Immature natural killer cell (primary cell): ENCODE measurements around the gene TTC9. TPM values are rescaled to one million over a fixed set of nuclear protein-coding genes. Genes with fewer than 3 reads are reported as not detected.
A peak's percentile ranks its signal among the peaks of the same experiment; 100 is the strongest.

ENCODE experiments used
- DNase-seq, 3 donors: peaks; one replicate each; pipeline ENCODE4 v3.0.0; 2022; ENCODE audit warnings: mixed read lengths in 1 of 3
- H3K27ac Mint-ChIP-seq, 6 donors: one replicate each; pipeline ENCODE4 v1.8.0; 2020; ENCODE audit warnings: mixed read lengths in 6 of 6, mild to moderate bottlenecking in 5 of 6, inconsistent platforms in 4 of 6, moderate library complexity in 3 of 6
- H3K27me3 Mint-ChIP-seq, 3 donors: one replicate each; pipeline ENCODE4 v1.8.0; 2020 to 2021; ENCODE audit warnings: low read depth in 3 of 3, mild to moderate bottlenecking in 3 of 3, mixed read lengths in 3 of 3, moderate library complexity in 3 of 3, inconsistent platforms in 1 of 3
- H3K36me3 Mint-ChIP-seq, 3 donors: one replicate each; pipeline ENCODE4 v1.8.0; 2020; ENCODE audit warnings: mixed read lengths in 3 of 3, inconsistent platforms in 2 of 3, mild to moderate bottlenecking in 2 of 3
- H3K4me1 Mint-ChIP-seq, 2 donors: one replicate each; pipeline ENCODE4 v1.8.0; 2020; ENCODE audit warnings: inconsistent platforms in 2 of 2, mild to moderate bottlenecking in 2 of 2, mixed read lengths in 2 of 2, moderate library complexity in 1 of 2
- H3K4me3 Mint-ChIP-seq, 5 donors: one replicate each; pipeline ENCODE4 v1.8.0; 2020; ENCODE audit warnings: mild to moderate bottlenecking in 5 of 5, mixed read lengths in 5 of 5, inconsistent platforms in 3 of 5, moderate library complexity in 3 of 5
- H3K9me3 Mint-ChIP-seq, 6 donors: one replicate each; pipeline ENCODE4 v1.8.0; 2020; ENCODE audit warnings: mild to moderate bottlenecking in 6 of 6, mixed read lengths in 6 of 6, inconsistent platforms in 4 of 6, moderate library complexity in 3 of 6
- polyA plus RNA-seq, 3 donors: library from polyadenylated mRNA; unstranded; fragments of 300-500 nt; fragmentation: Illumina TruSeq; gene quantifications; one replicate each; pipeline ENCODE4 v1.2.3, GENCODE V29; 2021

The TTC9 gene
- polyA plus RNA-seq, 3 donors from 2014 or later = 0.98 to 1.4 (median 1.3) TPM

- no peak for DNase-seq
- Mint-ChIP-seq H3K27ac (peak overlapping the region in 2 of 6 donors; percentile 1 to 43), H3K9me3 (no peaks in the 10 kb centered on the region), H3K27me3 (peaks cover 0 to 3% (median 2%) of the 10 kb centered on the region in 3 donors), H3K36me3 (peaks cover 0 to 4% (median 0%) of the 10 kb centered on the region in 3 donors), H3K4me1 (peaks cover 29 to 40% of the 10 kb centered on the region in 2 donors), H3K4me3 (no peak overlapping the region)
Observed at GRCh38 chr14:70652871-70653270, 11.2 kb downstream of the TTC9 start.

- Mint-ChIP-seq H3K27me3 (peaks cover 0 to 3% (median 2%) of the 10 kb centered on the region in 3 donors), H3K9me3 (no peaks in the 10 kb centered on the region), H3K27ac (peak overlapping the region in 3 of 6 donors; percentile 1 to 43 (median 19)), H3K4me3 (peak overlapping the region in 1 of 5 donors; percentile 22), H3K4me1 (peaks cover 36 to 46% of the 10 kb centered on the region in 2 donors), H3K36me3 (peaks cover 0 to 4% (median 0%) of the 10 kb centered on the region in 3 donors)
- DNase-seq = no peak
Observed at GRCh38 chr14:70653662-70654061, 11.9 kb downstream of the TTC9 start.

GRCh38 chr14:70654632-70655031 lies 12.9 kb downstream of the TTC9 start:
- Mint-ChIP-seq H3K36me3 (peaks cover 0 to 4% (median 0%) of the 10 kb centered on the region in 3 donors), H3K27me3 (peaks cover 0 to 3% (median 2%) of the 10 kb centered on the region in 3 donors), H3K4me3 (peak overlapping the region; percentile 79 to 94 (median 83)), H3K4me1 (peaks cover 46 to 56% of the 10 kb centered on the region in 2 donors), H3K9me3 (no peaks in the 10 kb centered on the region), H3K27ac (peak overlapping the region in 5 of 6 donors; percentile 37 to 91 (median 84))
- DNase-seq = no peak

- peak; percentile 40 to 47 (median 43) for DNase-seq
- Mint-ChIP-seq H3K36me3 (peaks cover 0 to 4% (median 0%) of the 10 kb centered on the region in 3 donors), H3K4me1 (peaks cover 52 to 62% of the 10 kb centered on the region in 2 donors), H3K27ac (peak overlapping the region; percentile 84 to 91 (median 88)), H3K27me3 (peaks cover 0 to 2% (median 0%) of the 10 kb centered on the region in 3 donors), H3K4me3 (peak overlapping the region; percentile 79 to 94 (median 83)), H3K9me3 (no peaks in the 10 kb centered on the region)
Observed at GRCh38 chr14:70655110-70655826, 13.6 kb downstream of the TTC9 start.

GRCh38 chr14:70658899-70659298 lies 17.2 kb downstream of the TTC9 start:
- H3K4me1 Mint-ChIP-seq = peaks cover 52 to 77% of the 10 kb centered on the region in 2 donors
- H3K4me3 Mint-ChIP-seq = peak overlapping the region in 3 of 5 donors; percentile 1 to 72 (median 47)
- peaks cover 0 to 4% (median 4%) of the 10 kb centered on the region in 3 donors for H3K36me3 Mint-ChIP-seq
- peak overlapping the region in 5 of 6 donors; percentile 13 to 91 (median 38) for H3K27ac Mint-ChIP-seq
- no peaks in the 10 kb centered on the region for H3K9me3 Mint-ChIP-seq
- peak in 1 of 3 donors; percentile 2 for DNase-seq
- H3K27me3 Mint-ChIP-seq = peaks cover 0 to 3% (median 0%) of the 10 kb centered on the region in 3 donors

- Mint-ChIP-seq H3K36me3 (peaks cover 0 to 4% (median 0%) of the 10 kb centered on the region in 3 donors), H3K27ac (peak overlapping the region in 1 of 6 donors; percentile 73), H3K4me1 (peaks cover 35 to 62% of the 10 kb centered on the region in 2 donors), H3K27me3 (peaks cover 0 to 2% (median 0%) of the 10 kb centered on the region in 3 donors), H3K4me3 (peak overlapping the region in 1 of 5 donors; percentile 12), H3K9me3 (no peaks in the 10 kb centered on the region)
- DNase-seq = no peak
Observed at GRCh38 chr14:70660967-70661893, 19.5 kb downstream of the TTC9 start.

GRCh38 chr14:70662080-70662479 lies 20.4 kb downstream of the TTC9 start:
- Mint-ChIP-seq H3K27ac (peak overlapping the region in 2 of 6 donors; percentile 0 to 73), H3K27me3 (peaks cover 0 to 2% (median 1%) of the 10 kb centered on the region in 3 donors), H3K9me3 (no peaks in the 10 kb centered on the region), H3K4me3 (no peak overlapping the region), H3K4me1 (peaks cover 27 to 53% of the 10 kb centered on the region in 2 donors), H3K36me3 (peaks cover 0 to 4% (median 1%) of the 10 kb centered on the region in 3 donors)
- no peak for DNase-seq

GRCh38 chr14:70662816-70663215 lies 21.1 kb downstream of the TTC9 start:
- H3K9me3 Mint-ChIP-seq = no peaks in the 10 kb centered on the region
- no peak overlapping the region for H3K27ac Mint-ChIP-seq
- DNase-seq = no peak
- peaks cover 0 to 4% (median 3%) of the 10 kb centered on the region in 3 donors for H3K36me3 Mint-ChIP-seq
- H3K27me3 Mint-ChIP-seq = peaks cover 0 to 4% (median 2%) of the 10 kb centered on the region in 3 donors
- H3K4me1 Mint-ChIP-seq = peaks cover 24 to 49% of the 10 kb centered on the region in 2 donors
- H3K4me3 Mint-ChIP-seq = no peak overlapping the region

- H3K4me1 Mint-ChIP-seq = peaks cover 15 to 41% of the 10 kb centered on the region in 2 donors
- no peak overlapping the region for H3K4me3 Mint-ChIP-seq
- peaks cover 0 to 4% (median 3%) of the 10 kb centered on the region in 3 donors for H3K36me3 Mint-ChIP-seq
- no peak overlapping the region for H3K27ac Mint-ChIP-seq
- no peak for DNase-seq
- H3K9me3 Mint-ChIP-seq = no peaks in the 10 kb centered on the region
- H3K27me3 Mint-ChIP-seq = peaks cover 2 to 6% (median 2%) of the 10 kb centered on the region in 3 donors
Observed at GRCh38 chr14:70663707-70664179, 22.0 kb downstream of the TTC9 start.

- Mint-ChIP-seq H3K36me3 (peaks cover 0 to 4% (median 3%) of the 10 kb centered on the region in 3 donors), H3K4me3 (no peak overlapping the region), H3K27me3 (peaks cover 2 to 6% (median 2%) of the 10 kb centered on the region in 3 donors), H3K9me3 (no peaks in the 10 kb centered on the region), H3K4me1 (peaks cover 4 to 30% of the 10 kb centered on the region in 2 donors), H3K27ac (no peak overlapping the region)
- no peak for DNase-seq
Observed at GRCh38 chr14:70664698-70665447, 23.2 kb downstream of the TTC9 start.

- Mint-ChIP-seq H3K36me3 (peaks cover 0 to 4% (median 3%) of the 10 kb centered on the region in 3 donors), H3K4me1 (peaks cover 0 to 23% of the 10 kb centered on the region in 2 donors), H3K27ac (no peak overlapping the region), H3K27me3 (peaks cover 2 to 6% (median 2%) of the 10 kb centered on the region in 3 donors), H3K9me3 (no peaks in the 10 kb centered on the region), H3K4me3 (no peak overlapping the region)
- no peak for DNase-seq
Observed at GRCh38 chr14:70665448-70666360, 24.0 kb downstream of the TTC9 start.

- H3K4me1 Mint-ChIP-seq = peaks cover 0 to 18% of the 10 kb centered on the region in 2 donors
- H3K4me3 Mint-ChIP-seq = no peak overlapping the region
- no peak overlapping the region for H3K27ac Mint-ChIP-seq
- peaks cover 0 to 4% (median 3%) of the 10 kb centered on the region in 3 donors for H3K36me3 Mint-ChIP-seq
- DNase-seq = no peak
- H3K9me3 Mint-ChIP-seq = no peaks in the 10 kb centered on the region
- peaks cover 2 to 6% (median 2%) of the 10 kb centered on the region in 3 donors for H3K27me3 Mint-ChIP-seq
Observed at GRCh38 chr14:70666361-70666686, 24.6 kb downstream of the TTC9 start.
